HepG2 (cell line): Measurements from ENCODE around the gene SLC2A11. TPM values are rescaled to one million over a fixed set of nuclear protein-coding genes. Genes with fewer than 3 reads are reported as not detected.

ENCODE experiments used
- ATAC-seq: fragments of 200-7000 bp; cut with Tn5 transposase; 3 replicates; pipeline ENCODE4 v1.9.1; 2020; ENCODE audit warnings: mild to moderate bottlenecking, moderate library complexity
- BruUV-seq: library from RNA; stranded (reverse); fragments of 400-500 nt; replicated peaks from 2 replicates; lab custom pipeline; 2021; lab: Mats Ljungman, UMichigan
- CTCF ChIA-PET: fragments of 300-600 bp; formaldehyde crosslinking; extraction: SDS; loops from one replicate; lab custom pipeline; 2021; ENCODE audit warnings: low total read pairs, inconsistent platforms, low intra/inter-chr PET ratio; lab: Yijun Ruan, JAX
- POLR2A ChIA-PET: fragments of 350-600 bp; sonication (Branson Sonifier 250); formaldehyde crosslinking; loops from one replicate; lab custom pipeline; 2020; ENCODE audit warnings: antibody characterized with exemption, inconsistent platforms; lab: Yijun Ruan, JAX
- DNase-seq: peaks from one replicate; pipeline ENCODE4 v3.0.0-alpha.2; 2015; ENCODE audit warnings: low spot score
- FAIRE-seq: peaks from 3 replicates; lab custom pipeline; 2011; peaks lifted over from hg19 to GRCh38; lab: Jason Lieb, UNC
- H2AFZ ChIP-seq: one replicate; pipeline ENCODE4 v1.6.1; 2011; ENCODE audit warnings: low read length, inconsistent platforms
- H3K27ac ChIP-seq: fragments of 300-600 bp; 3 replicates; pipeline ENCODE4 v1.8.0; 2011; ENCODE audit warnings: mixed run types, mild to moderate bottlenecking, mixed read lengths, low read length, inconsistent platforms; ENCODE audit not compliant: insufficient read depth; ENCODE audit errors: extremely low read length
- H3K27me3 ChIP-seq, 2 experiments: fragments of 200-600 bp in 1 of 2; 2 replicates in 1 of 2; 3 replicates in 1 of 2; pipeline versions ENCODE4 v1.6.0 to v1.8.0; 2011; ENCODE audit warnings: low read length in 2 of 2, mild to moderate bottlenecking in 2 of 2, moderate library complexity in 2 of 2, inconsistent platforms in 1 of 2; ENCODE audit not compliant: insufficient read depth in 2 of 2, control insufficient read depth in 1 of 2
- H3K36me3 ChIP-seq, 2 experiments: fragments of 200-600 bp in 1 of 2; replicated peaks in 1 of 2; 2 replicates in 1 of 2; 3 replicates in 1 of 2; pipeline versions ENCODE4 v1.5.1 to v1.8.0; 2011; ENCODE audit warnings: low read length in 2 of 2, inconsistent platforms in 1 of 2; ENCODE audit not compliant: insufficient read depth in 2 of 2, control insufficient read depth in 1 of 2
- H3K4me1 ChIP-seq: 2 replicates; pipeline ENCODE4 v1.5.1; 2012; ENCODE audit warnings: low read length, inconsistent platforms; ENCODE audit not compliant: insufficient read depth
- H3K4me2 ChIP-seq: 2 replicates; pipeline ENCODE4 v1.6.0; 2011; ENCODE audit warnings: low read depth, low read length, inconsistent platforms
- H3K4me3 ChIP-seq, 3 experiments: fragments of 200-600 bp in 1 of 3; sonication (generic), shearing (Covaris generic) in 1 of 3; replicated peaks in 1 of 3; 2 replicates each; pipeline ENCODE4 v1.5.1; 2011 to 2016; ENCODE audit warnings: low read length in 3 of 3, inconsistent platforms in 2 of 3, low read depth in 2 of 3, mild to moderate bottlenecking in 2 of 3, control low read depth in 1 of 3, mixed read lengths in 1 of 3; ENCODE audit not compliant: insufficient read depth in 1 of 3
- H3K79me2 ChIP-seq: one replicate; pipeline ENCODE4 v1.6.1; 2011; ENCODE audit warnings: low read length, inconsistent platforms; ENCODE audit not compliant: insufficient read depth
- H3K9ac ChIP-seq: 2 replicates; pipeline ENCODE4 v1.6.0; 2011; ENCODE audit warnings: mild to moderate bottlenecking, low read depth, low read length, inconsistent platforms; ENCODE audit not compliant: insufficient read depth
- H3K9me3 ChIP-seq: 2 replicates; pipeline ENCODE4 v1.5.1; 2012; ENCODE audit warnings: mild to moderate bottlenecking, low read length
- H4K20me1 ChIP-seq: 2 replicates; pipeline ENCODE4 v1.6.0; 2011; ENCODE audit warnings: inconsistent platforms, mild to moderate bottlenecking, low read length, moderate library complexity; ENCODE audit not compliant: insufficient read depth
- ARID4A ChIP-seq: sonication (generic); formaldehyde crosslinking; IDR thresholded peaks from 2 replicates; pipeline ENCODE4 v1.5.0; 2020; ENCODE audit warnings: mild to moderate bottlenecking, missing genetic modification reagents, borderline replicate concordance
- CBFB ChIP-seq: sonication (generic); formaldehyde crosslinking; IDR thresholded peaks from 2 replicates; pipeline ENCODE4 v1.4.0; 2020; ENCODE audit warnings: missing genetic modification reagents
- MEF2D ChIP-seq: sonication (generic); formaldehyde crosslinking; IDR thresholded peaks from 2 replicates; pipeline ENCODE4 v1.5.1; 2020; ENCODE audit warnings: mild to moderate bottlenecking, missing genetic modification reagents
- MTF1 ChIP-seq: sonication (generic); formaldehyde crosslinking; IDR thresholded peaks from 2 replicates; pipeline ENCODE4 v1.5.0; 2020; ENCODE audit warnings: missing genetic modification reagents
- MTF2 ChIP-seq: sonication (generic); formaldehyde crosslinking; IDR thresholded peaks from 2 replicates; pipeline ENCODE4 v1.5.0; 2020; ENCODE audit warnings: missing genetic modification reagents, borderline replicate concordance
- NAIF1 ChIP-seq: sonication (generic); formaldehyde crosslinking; IDR thresholded peaks from 2 replicates; pipeline ENCODE4 v1.5.0; 2020; ENCODE audit warnings: mild to moderate bottlenecking, missing genetic modification reagents, borderline replicate concordance
- SOX13 ChIP-seq, 3 experiments: fragments of 450-650 bp in 1 of 3; sonication (generic) in 1 of 3; formaldehyde crosslinking in 1 of 3; IDR thresholded peaks in 2 of 3; conservative IDR thresholded peaks in 1 of 3; 2 replicates each; pipeline versions ENCODE4 v1.5.0 to v1.6.1; 2016 to 2020; ENCODE audit warnings: antibody characterized with exemption in 1 of 3, mild to moderate bottlenecking in 1 of 3, missing compliant biosample characterization in 1 of 3, missing genetic modification reagents in 1 of 3, moderate library complexity in 1 of 3
- ZKSCAN1 ChIP-seq: fragments of 150-350 bp; IDR thresholded peaks from 2 replicates; pipeline ENCODE4 v1.6.1; 2014; ENCODE audit warnings: low read length
- ZNF44 ChIP-seq: sonication (generic); formaldehyde crosslinking; IDR thresholded peaks from 2 replicates; pipeline ENCODE4 v1.5.1; 2020; ENCODE audit warnings: mild to moderate bottlenecking, missing genetic modification reagents
- ZNF441 ChIP-seq: sonication (generic); formaldehyde crosslinking; IDR thresholded peaks from 2 replicates; pipeline ENCODE4 v1.7.0; 2021; ENCODE audit warnings: missing genetic modification reagents, borderline replicate concordance
- ZNF614 ChIP-seq: IDR thresholded peaks from 2 replicates; pipeline ENCODE4 v1.6.1; 2018; ENCODE audit warnings: missing biosample characterization, missing genetic modification reagents, inconsistent platforms, borderline replicate concordance
- ZNF724P ChIP-seq: sonication (generic); formaldehyde crosslinking; IDR thresholded peaks from 2 replicates; pipeline ENCODE4 v1.8.0; 2022; ENCODE audit warnings: missing genetic modification reagents, borderline replicate concordance
- WGBS: methylation state at CpG from one replicate; pipeline ENCODE4 v1.1.6; 2017; ENCODE audit warnings: low lambda C conversion rate; 5-methylcytosine and 5-hydroxymethylcytosine counted together
- in situ Hi-C: cut with HindIII; loops from 2 replicates; pipeline ENCODE4 v1.10.0; 2017; ENCODE audit warnings: low pct_unique_long_range_greater_than_20kb; ENCODE audit not compliant: extremely low pct_ligation_motif_present
- intact Hi-C: fragments of 100-400 bp; cut with micrococcal nuclease; formaldehyde crosslinking; loops from one replicate; pipeline ENCODE4 v1.10.0; 2022; ENCODE audit not compliant: unreplicated experiment
- polyA plus RNA-seq, 8 experiments: library from polyadenylated mRNA; depleted of rRNA in 3 of 8; stranded (reverse) in 7 of 8; unstranded in 1 of 8; fragments of >200 nt; fragmentation: Illumina TruSeq in 4 of 8; extraction: Trizol in 4 of 8; gene quantifications; 2 replicates each; pipeline versions ENCODE4 v1.2.1 to v1.2.3, GENCODE V29; 2011 to 2016; ENCODE audit warnings: low read depth in 4 of 8, missing spikeins in 1 of 8, mixed read lengths in 1 of 8; ENCODE audit not compliant: insufficient read depth in 1 of 8
- total RNA-seq, 5 experiments: library from RNA; depleted of rRNA; stranded (reverse); fragments of >200 nt; fragmentation: Illumina TruSeq; extraction: Trizol; gene quantifications; 2 replicates each; pipeline ENCODE4 v1.2.3, GENCODE V29; 2016; ENCODE audit warnings: low read depth in 1 of 5
- TF ChIP-seq, protein P1 (sequence below): sonication (generic); formaldehyde crosslinking; IDR thresholded peaks from 2 replicates; pipeline ENCODE4 v1.4.0; 2020; ENCODE audit warnings: mild to moderate bottlenecking, low read depth, missing genetic modification reagents

Gene SLC2A11
- total and polyA plus RNA-seq, 2 of the 13 experiments (the other 11 are each of a cell fraction or from before 2014, with no cell fraction given): 15.2 to 15.4 TPM

- peak; percentile 48; the same call in 1 of the 2 replicates for TF ChIP-seq ARID4A (CRISPR knock-in tag)
- 0 out of 2 replicates have a peak, but pooled peaks have one; percentile 25 for TF ChIP-seq MEF2D
- peak; percentile 63; the same call in 1 of the 2 replicates for TF ChIP-seq ZNF614
Observed at GRCh38 chr22:23921586-23922201, 64.0 kb downstream of the SLC2A11 start (continued).

DNA sequence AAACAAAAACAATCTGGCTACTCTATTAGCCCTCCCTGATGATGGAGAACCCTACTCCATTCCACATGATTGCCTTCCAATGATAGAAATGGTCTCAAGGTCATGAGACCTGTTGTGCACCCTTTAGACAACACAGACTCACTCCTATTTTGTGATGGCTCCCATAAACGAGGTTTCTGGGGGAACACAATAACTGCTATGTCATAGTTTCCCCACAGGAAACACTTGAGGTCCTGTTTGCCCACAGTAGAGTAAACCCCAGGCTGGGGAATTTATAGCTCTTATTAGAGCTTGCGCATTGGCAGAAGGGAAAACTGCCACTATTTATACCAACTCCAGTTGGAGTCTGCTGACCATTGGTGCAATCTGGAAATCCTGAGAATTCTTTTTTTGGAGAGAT, 65.2 kb downstream of the SLC2A11 start:
- in situ Hi-C loops: no loop called here
- POLR2A ChIA-PET: interaction anchor here (1.5 kb wide), 1 partner anchor 9 kb away, joined by 9 read pairs; no protein-coding TSS in a partner anchor
- peaks cover 9 to 29% of the 10 kb centered on the region in 2 experiments for H3K36me3 ChIP-seq
- TF ChIP-seq CBFB (no peak), MTF2 (no peak), NAIF1 (CRISPR knock-in tag) (no peak), ZNF44 (CRISPR knock-in tag) (no peak), ZKSCAN1 (no peak), MTF1 (no peak), ZNF441 (CRISPR knock-in tag) (no peak), ZNF724P (CRISPR knock-in tag) (no peak), SOX13 (IDR thresholded peaks at IDR 0.05) (no peak), SOX13 (CRISPR knock-in tag; conservative IDR thresholded peaks at IDR 0.05 in 1 of 2, IDR thresholded peaks at IDR 0.05 in 1 of 2) (no peak)
- TF ChIP-seq, protein P1, sequence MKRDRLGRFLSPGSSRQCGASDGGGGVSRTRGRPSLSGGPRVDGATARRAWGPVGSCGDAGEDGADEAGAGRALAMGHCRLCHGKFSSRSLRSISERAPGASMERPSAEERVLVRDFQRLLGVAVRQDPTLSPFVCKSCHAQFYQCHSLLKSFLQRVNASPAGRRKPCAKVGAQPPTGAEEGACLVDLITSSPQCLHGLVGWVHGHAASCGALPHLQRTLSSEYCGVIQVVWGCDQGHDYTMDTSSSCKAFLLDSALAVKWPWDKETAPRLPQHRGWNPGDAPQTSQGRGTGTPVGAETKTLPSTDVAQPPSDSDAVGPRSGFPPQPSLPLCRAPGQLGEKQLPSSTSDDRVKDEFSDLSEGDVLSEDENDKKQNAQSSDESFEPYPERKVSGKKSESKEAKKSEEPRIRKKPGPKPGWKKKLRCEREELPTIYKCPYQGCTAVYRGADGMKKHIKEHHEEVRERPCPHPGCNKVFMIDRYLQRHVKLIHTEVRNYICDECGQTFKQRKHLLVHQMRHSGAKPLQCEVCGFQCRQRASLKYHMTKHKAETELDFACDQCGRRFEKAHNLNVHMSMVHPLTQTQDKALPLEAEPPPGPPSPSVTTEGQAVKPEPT (CRISPR knock-in tag): no peak
- CTCF ChIA-PET: no interaction called here
- no peaks in the 10 kb centered on the region for H4K20me1 ChIP-seq
- no TSS peak for BruUV-seq
- no peak overlapping the region for H3K27ac ChIP-seq
- no peaks in the 10 kb centered on the region for H3K27me3 ChIP-seq
- 100% methylated on average over 2 of the region's 2 CpGs for WGBS
- no peaks in the 10 kb centered on the region; the same call in 1 of the 2 replicates for H3K9me3 ChIP-seq
- no peak overlapping the region for H2AFZ ChIP-seq
- H3K9ac ChIP-seq: no peak overlapping the region
- H3K4me1 ChIP-seq: peaks cover 36% of the 10 kb centered on the region
- intact Hi-C loops: no loop called here
- ATAC-seq: no peak
- no peak overlapping the region for H3K4me2 ChIP-seq
- peak; percentile 0 for DNase-seq
- no peak for FAIRE-seq
- H3K4me3 ChIP-seq: no peak overlapping the region
- no peaks in the 10 kb centered on the region for H3K79me2 ChIP-seq
